Activated naive CD4-positive, alpha-beta T cell (primary cell): ENCODE data around the gene ATP2B2.

Experiments
- DNase-seq, 4 experiments: peaks; one replicate each; lab custom pipeline; 2025; lab: John Stamatoyannopoulos, UW

Gene ATP2B2

DNA sequence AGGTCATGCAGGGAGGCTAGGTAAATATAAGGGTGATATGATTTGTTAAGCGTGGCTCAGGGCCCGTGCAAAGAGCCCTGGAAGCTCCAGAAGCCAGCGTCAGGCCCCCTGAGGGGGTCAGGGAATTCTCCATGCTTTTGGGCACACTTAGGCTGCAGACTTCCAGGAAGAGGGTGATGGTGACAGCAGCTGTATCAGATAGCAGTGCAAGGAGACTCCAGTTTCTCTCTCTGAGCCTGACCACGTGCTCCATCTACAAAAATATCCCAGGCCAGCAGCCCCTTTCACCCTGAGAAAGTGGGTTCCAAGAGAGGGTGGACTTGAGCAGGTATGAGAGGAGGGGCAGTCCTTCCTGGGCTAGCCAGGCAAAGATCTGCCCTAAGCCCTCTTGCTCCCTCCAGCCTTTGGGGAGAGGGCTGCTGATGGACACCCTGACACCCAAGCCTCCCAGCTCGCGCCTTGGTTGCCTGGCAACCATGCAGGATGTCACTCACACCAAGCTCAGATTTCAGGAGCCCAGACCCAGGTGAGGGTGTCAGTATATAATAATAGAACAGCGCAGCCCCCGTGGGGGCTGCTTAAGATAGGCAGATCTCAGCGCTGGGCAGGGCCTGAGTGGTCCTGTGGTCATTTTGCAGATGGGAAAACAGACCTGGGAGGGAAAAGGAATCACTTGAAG lies 35.8 kb downstream of the ATP2B2 start:
- DNase-seq: no peak

DNA sequence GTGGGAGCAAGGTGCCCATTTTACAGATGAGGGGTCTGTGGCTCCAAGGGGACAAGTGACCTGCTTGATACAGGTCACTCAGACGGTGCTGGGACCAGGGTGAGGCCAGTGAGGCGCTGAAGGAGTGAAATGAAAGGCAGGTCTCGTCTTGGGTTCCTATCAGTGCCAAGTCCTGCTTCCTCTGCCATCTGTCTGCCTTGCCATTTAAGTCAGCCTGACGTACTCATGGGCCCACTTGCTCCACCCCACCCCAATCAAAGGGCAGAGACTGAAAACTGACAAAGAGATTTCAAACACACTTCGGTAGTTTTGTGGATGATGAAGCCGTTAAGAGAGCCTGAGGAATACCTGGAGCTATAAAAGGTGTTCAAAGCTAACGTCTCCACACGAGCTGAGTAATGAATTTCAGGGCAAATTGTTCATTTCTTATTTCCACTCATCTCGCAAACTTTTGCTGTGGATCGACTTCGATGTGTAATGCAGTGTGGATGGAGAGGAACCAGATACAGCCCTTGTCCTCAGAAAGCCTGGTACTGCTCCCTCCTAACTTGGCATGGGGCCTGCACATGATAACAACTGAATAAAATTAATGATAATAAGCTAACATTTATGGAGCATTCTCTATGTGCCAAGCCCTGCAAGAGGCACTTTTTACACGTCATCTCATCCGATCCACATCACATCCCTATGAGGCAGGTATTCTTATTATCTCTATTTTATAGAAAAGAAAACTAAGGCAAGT lies 36.6 kb downstream of the ATP2B2 start:
- no peak for DNase-seq

DNA sequence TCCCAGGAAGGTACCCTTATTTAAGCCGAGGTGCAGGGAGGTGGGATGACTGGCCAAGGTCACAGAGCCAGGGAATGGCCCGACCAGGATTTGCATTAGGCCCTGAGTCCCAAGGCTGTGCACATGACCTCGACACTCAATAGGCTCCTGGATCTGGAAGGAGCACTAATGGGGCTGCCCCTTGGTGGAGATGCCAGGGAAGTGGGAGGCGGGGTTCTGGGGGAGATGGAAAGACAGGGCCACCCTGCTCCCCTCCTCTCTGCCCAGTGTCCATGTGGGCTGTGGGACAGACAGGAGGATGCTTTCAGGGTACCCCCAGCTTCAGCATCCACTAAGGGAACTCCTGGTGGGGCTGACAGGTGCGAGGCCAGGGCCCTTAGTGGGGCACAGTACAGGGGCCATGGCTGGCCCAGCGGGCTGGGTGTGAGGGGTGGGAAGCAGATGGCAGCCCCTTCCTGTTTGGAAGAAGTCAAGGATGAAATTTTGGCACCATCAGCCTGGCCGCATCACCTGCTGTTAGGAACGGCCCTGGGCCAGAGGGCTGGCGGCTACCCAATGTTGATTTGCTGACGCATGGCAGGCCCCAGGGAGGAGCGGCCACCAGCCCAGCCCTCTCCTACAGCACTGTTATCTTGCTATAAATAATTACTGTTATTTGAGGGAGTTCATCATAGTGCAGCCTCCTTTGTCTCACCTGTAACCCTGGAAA lies 37.3 kb downstream of the ATP2B2 start:
- no peak for DNase-seq

DNA sequence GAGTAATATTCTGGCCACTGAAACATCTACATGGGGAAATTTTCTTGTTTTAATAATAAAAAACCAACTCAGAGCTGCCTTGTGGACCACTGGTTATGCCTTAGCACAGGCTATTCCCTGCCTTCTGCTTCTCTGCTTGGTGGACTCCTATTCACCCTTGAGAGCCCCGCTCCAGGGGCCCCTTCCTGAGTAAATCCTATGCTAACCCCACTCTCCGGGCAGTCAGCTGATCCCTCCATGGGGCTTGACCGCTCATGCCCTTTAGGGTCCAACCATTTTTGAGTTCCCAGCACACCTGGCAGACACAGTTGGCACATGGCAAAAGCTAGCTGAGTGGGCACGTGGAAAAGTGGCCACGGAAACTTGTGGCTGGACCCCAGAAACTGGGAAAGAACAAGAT lies 38.2 kb downstream of the ATP2B2 start:
- no peak for DNase-seq

DNA sequence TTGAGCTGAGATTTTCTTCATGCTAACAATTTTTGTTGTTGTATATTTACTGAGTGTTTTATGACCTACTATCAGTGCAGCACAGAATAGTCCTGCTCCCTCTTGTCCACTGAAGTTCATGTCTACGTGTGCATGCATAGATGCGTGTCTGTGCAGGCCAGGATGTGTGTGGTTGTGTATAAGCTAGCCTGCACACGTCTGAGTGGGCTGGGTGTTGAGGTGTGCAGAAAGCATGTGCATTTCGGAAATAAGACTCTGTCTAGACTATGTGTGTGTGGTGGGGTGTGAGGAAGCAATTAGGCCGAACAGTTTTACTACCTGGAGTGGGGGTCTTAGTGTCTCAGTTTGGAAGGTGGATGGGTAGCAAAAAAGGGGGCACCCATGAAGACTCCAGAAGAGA lies 39.2 kb downstream of the ATP2B2 start:
- no peak for DNase-seq

DNA sequence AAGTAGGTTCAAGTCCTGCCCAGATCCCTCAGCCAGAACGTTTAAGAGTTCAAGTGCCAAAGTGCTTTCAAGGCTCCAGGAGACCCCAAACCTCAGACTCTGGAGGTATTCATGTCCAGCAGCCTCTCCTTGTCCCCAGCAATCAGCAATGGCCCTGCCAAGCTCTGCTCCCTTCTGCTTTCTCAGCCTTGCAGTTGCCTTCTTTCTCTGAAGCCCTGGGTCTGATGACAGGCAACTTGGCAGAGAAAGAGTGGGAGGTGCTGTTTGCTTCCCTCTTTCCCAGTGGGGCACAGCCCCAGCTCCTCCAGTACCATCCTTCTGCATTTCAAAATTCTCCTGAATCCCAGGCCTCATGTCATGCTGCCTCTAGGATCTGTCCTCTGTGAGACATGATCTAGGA lies 40.2 kb downstream of the ATP2B2 start:
- DNase-seq: no peak

DNA sequence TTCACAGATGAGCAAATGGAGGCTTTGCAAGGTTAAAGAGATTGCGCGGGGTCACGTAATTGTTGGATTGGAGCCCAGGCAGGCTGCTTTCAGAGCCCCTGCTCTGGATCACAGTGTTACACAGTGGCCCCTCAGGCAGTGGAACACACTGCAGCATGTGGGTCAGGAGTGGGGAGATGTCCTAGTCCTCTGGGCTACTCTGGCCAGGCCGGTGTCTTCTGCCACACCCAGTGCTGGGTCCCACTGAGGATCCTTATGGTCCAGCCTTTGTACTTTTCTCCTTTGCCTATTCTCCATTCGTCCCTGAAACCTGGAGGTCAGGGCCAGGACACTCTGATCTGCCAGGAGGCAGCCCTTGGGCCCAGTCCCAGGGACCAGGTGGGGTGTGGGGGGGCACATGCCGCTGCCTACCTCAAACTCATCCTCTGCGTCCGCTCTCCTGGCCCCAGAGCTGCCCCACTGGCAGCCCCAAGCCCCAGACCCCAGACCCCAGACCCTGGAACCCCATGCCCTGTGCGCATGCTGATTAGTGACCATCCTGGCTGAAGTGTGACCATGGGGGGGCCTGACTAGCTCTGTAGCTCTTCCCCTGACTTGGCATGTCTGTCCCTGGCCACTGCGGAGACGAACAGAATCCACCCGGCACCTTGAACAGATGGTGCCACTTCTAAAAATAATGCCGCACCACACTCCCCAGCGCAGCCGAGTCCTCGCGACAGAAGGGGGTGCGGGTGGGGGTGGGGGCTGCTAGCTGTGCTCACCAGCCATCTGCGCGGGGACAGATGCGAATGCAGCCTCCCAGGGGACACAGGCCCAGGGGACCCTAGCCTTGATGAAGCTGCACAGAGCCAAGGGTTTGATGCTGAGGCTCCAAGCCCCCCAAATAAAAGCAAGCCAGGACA lies 41.6 kb downstream of the ATP2B2 start:
- DNase-seq: no peak

DNA sequence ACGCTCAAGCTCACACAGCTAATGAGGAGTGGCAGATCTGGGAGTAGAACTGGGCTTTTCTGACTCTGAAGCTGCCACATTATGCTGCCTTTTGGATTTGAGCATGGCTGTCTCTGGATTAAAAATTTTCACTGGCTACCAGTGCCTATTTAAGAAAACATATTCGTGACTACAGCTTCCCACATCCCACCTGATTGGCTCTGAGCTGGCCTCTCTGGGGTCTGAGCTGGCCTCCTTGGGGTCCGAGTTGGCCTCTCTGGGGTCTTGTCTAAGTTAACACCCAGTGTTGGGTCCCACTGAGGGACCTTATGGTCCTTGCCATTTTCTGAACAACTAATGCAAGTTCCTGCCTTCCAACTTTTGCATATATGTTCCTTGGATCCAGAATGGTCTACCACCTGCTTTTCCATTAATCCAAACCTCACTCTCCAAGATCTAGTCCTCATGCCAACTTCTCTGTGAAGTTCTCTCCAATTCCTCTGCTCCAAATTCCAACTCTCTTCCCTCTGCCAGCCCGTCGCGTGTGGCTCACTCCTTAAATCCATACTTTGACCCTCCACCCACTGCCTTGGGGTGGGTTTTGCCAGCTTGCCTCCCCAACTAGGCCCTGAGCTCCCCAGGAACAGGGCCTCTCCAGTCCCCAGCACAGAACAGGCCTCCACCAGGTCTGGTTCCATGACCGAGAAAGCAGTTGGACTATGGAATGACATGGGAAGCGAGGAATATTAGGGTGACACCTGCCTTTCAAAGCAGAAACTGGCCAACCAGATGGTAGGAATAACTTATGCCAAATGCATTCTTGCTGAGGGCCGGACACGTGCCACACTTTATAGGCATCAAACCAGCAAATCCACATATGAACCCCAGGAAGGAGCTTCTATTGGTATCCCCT lies 42.5 kb downstream of the ATP2B2 start:
- no peak for DNase-seq

DNA sequence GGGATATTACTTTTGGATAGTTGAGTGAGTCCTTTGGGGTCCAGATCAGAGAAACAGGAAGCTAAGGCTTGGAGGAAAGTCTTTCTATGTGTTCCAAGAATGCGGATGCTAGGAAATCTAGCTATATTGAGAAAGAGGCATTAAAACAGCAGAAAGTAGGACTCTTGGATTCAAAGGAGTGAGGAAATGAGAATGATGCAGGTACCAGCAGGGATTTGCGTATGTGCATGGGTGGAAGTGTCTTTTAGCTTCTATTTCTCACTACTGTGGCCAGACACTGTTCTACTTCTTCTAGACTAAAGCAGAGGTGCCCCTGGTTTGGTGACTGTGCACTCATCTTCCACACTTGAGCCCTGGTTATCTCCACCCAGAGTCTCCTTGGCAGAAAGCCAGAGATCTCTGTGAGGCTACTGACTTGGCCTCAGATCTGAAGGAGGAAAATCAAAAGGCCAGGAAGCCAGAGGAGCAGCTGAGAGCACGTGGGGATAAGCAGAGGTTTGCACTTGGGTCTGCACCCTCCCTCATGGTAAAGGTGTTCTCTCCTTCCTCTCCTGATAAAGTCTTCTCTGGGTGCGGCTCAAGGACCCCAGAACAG lies 44.3 kb downstream of the ATP2B2 start:
- DNase-seq: no peak

DNA sequence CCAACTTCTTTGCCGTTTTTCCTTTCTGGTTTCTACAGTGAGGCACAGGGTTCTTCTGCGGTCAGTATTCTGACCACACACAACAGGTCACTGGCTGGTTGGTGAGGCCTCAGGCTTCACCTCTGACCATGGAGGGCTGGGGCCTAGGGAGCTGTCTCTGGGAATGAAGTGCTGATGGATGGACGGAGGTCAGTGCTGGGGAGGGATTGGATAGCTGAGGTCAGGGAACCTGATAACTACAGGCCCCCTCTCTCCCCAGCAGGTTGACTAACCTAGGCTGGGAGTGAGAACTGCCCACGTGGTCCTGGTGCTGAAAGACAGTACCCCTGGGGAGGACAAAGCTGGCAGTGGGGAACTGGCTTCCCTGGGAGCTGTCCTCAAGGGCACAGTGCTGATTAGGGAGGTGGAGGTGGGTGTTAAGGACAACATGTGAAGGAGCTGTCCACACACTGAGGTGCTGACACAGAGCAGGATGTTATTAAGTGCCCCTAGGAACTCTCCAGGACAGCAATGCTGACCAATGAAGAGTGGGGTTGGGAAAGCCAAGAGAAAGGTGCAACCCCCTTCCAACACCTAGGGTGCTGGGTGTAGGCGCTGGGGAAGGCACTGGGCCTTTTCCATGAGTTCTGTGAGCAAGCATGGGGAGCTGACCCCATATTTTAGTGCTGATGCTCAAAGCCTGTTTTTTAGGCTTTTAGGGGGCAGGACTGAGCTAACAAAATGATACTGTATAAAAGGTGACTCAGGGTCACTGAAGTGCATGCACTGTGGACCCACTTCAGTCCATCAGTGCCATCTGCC lies 45.2 kb downstream of the ATP2B2 start:
- peak in 1 of 4 experiments; percentile 13 for DNase-seq

DNA sequence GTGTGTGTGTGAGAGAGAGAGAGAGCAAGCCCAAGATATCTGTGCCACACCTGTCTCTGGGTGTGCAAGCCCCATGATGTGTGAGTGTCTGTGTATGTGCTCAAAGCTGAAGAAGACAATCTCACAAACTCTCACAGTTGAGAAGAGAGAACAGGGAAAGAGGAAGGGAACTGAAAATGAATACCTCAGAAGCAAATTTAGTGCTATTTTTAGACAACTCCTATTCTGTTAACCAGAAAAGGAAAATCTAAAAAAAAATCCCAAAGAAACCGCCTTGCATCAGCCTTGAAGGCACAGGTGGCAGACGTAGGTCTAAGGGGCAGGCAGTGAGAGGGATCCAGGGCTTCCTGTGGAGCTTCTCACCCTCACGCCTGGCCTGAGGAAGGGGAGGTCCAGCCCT lies 47.8 kb downstream of the ATP2B2 start:
- DNase-seq: no peak

DNA sequence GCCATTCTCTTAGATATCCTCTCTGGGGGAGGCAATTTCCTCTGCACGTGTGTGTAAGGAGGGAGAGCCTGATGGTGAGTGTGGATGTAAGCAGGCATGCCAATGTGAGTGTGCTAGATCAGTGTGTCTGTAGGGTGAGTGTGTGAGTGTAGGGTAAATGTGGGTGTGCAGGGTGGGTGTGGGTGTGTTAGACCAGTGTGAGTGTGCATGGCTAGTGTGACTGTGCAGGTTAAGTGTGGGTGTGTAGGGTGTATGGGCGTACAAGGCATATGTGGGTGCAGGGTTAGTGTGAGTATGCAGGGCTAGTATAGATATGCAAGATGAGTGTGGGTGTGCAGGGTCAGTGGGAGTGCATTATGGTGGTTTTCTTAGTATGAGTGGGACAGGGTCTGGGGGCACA lies 48.4 kb downstream of the ATP2B2 start:
- DNase-seq: no peak

DNA sequence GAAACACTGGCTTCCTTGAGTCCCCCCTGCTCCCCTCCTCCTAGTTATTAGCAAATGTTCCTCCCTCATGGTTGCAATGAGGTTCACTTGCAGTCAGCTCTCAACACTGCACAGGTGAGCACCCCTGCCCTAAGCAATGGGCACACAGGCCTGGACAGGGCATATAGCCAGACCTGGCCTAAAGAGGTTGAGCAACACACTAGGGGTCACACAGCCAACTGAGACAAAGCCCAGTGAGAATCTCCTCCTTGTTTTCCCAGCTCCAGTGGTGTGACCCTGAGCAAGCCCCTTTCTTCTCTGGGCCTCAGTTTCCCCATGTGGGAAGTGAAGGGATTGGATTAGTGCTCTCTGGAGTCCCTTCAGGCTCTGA lies 49.9 kb downstream of the ATP2B2 start:
- DNase-seq: no peak

DNA sequence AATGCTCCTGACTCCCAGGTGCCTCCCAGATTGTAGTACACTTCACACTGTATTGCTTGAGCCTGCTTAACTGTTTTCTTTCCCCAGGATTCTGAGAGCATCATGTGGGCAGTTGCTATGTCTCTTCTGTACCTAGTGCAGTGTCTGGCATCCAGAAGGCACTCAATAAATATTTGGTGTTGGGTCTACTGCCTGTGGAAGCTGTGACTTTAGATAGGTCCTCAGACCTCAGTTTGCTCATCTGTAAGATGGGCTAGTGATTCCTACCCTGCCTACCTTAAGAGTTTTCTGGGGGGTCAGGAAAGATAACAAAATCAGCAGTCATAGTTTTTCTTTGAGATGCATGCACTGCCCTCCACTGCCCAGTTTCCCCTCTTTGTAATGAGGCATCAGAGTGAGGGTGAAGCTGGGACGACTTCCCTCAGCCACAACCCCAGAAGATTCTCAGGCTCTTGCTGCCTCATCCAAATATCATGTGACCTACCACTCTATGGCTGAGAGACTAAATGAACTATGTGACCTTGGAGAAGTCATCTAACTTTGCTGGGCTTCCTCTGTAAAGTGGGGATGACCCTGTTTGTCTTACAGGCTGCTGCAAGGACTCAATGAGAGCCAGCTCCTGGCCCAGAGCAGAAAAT lies 50.4 kb downstream of the ATP2B2 start:
- no peak for DNase-seq

DNA sequence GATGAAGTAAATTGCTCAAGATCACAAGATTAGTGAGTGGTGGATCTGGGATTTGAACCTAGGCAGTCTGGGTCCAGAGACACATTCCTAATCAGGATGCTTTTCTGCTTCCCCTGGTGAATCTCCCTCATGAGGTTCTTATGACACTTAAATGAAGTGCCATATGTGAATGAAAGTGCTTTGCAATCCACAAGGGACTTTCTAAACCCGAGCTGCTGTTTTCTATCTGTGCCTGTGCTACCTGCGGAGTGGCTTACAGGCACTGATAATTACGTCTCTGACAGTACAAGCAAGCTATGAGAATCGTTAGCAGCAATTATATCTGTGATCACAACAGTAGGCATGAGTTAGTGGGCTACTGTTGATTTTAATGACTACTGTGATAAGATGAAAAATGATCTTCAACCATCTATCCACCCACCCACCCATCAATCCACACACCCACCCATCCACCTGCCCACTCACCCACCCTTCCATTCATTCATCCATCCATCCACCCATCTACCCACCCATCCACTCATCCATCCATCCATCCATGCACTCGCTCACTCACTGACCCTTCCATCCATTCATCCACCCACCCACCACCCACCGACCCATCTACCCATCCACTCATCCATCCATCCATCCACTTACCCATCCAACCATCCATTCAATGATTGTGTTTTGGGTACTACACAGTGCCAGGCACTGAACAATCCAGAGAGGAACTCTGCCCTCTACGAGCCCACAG lies 51.8 kb downstream of the ATP2B2 start:
- no peak for DNase-seq

DNA sequence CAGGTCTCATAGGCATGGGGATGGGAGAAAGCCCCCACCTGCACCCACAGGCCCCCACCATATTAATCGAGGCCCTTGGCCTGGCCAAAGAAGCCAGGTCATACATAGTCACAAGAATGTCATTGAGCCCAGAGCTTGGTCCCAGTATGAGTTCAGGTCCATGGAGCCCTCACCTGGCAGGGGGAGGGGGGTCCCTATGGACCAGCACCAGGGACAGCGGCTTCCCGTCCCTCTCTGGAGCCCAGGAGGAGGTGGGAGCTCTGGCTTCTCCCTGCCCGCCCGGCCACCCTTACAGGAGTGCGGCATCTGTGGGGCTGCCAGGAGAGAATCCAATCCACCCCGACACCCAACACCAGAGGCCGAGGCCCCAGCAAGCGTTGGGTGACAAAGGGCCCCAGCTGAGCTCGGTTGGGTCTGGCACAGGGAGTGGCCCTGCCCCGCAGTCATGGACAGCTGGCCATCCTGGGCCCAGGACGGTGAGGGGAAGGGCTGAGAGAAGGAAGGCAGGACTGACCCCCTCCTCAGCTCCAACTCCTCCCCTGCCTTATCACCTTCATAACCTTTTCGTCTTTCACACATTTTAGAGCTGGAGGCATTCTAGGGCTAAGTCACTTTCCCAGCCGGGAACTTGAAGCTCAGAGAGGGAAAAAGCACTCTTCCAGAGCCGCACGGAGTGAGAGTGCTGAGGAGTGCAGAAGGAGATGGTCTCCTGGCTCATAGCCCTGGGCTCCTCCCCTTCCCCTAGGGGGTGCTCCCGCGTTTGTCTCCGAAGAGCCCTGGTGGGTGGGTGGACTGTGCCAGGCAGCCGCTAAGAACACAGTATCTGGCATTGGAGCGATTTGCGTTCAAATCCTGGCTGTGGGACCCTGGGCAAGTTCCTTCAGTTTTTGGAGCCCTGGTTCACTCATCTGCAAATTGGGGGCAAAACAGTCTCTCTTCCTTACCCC lies 54.6 kb downstream of the ATP2B2 start:
- no peak for DNase-seq

DNA sequence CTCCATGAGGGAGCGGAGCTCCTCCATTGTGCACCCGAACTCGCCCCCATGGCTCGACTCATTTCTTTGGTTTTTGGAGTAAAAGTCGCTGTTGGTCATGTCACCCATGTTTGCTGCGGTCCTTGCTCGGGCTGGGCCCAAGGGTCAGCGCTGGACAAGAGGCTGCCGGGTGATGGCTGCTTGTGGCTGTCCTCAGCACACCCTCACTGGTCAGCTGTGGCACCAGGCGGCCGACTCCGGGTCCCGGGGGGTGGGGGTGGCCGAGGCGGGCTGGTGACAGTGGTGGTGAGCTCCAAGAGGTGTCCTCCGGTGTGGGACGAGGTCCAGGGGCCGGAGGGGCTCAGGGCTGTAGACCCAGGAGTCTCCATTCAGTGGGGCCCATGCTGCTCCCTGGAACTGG lies 56.0 kb downstream of the ATP2B2 start:
- DNase-seq: no peak

DNA sequence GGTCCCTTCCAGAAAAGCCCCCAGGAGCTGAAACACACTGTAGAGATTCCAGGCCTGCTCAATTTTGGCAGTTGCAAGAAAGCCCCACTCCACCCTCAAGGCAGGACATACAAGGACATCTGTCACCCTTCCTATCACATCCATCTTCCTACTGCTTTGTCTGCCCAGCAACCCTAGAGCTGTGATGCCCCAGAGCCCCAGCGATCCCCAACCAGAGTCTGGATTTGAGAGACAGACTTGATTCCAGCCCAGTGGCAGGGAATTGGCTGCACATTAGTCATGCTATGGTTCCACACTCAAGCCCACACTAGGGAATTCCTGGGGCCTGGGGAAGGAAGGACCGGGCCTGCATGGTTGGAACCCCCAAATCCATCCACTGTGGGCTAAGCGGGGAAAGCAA lies 56.8 kb downstream of the ATP2B2 start:
- no peak for DNase-seq
